Gastrocnemius medialis (tissue), 4 donors: ENCODE measurements around the gene CCND2. TPM values are rescaled to one million over a fixed set of nuclear protein-coding genes. Genes with fewer than 3 reads are reported as not detected.

Source experiments
- ATAC-seq, 2 donors: fragments of 150-250 bp; one replicate each; pipeline ENCODE4 v1.9.1; 2016
- DNase-seq, 2 donors: peaks; one replicate each; pipeline ENCODE4 v3.0.0-alpha.2; 2019
- H3K27ac ChIP-seq, 4 donors: fragments of 200-600 bp; sonication (generic); 1 replicate in 1 of 4; 2 replicates in 3 of 4; pipeline ENCODE4 v1.5.1; 2016 to 2018; ENCODE audit warnings: mild to moderate bottlenecking in 2 of 4, moderate library complexity in 1 of 4
- H3K27me3 ChIP-seq, 3 donors: fragments of 200-600 bp; sonication (generic) in 2 of 3; 1 replicate in 1 of 3; 2 replicates in 2 of 3; pipeline versions ENCODE4 v1.5.1 to v1.6.0; 2016 to 2019; ENCODE audit warnings: mild to moderate bottlenecking in 1 of 3, moderate library complexity in 1 of 3
- H3K36me3 ChIP-seq, 2 donors: fragments of 200-600 bp; sonication (generic) in 1 of 2; one replicate each; pipeline ENCODE4 v1.5.1; 2017 to 2018
- H3K4me1 ChIP-seq, 2 donors: fragments of 200-600 bp; sonication (generic) in 1 of 2; one replicate each; pipeline ENCODE4 v1.5.1; 2016 to 2017; ENCODE audit warnings: mild to moderate bottlenecking in 2 of 2
- H3K4me3 ChIP-seq, 4 donors: fragments of 200-600 bp; sonication (generic) in 3 of 4; 1 replicate in 1 of 4; 2 replicates in 3 of 4; pipeline ENCODE4 v1.5.1; 2016 to 2019; ENCODE audit warnings: mild to moderate bottlenecking in 2 of 4
- H3K9me3 ChIP-seq, 3 donors: fragments of 200-600 bp; sonication (generic) in 2 of 3; 1 replicate in 1 of 3; 2 replicates in 2 of 3; pipeline ENCODE4 v1.5.1; 2016 to 2019
- POLR2A ChIP-seq, 2 donors: fragments of 450-650 bp; IDR thresholded peaks; one replicate each; pipeline ENCODE4 v1.6.1; 2017; ENCODE audit warnings: antibody characterized with exemption in 2 of 2, mild to moderate bottlenecking in 2 of 2, moderate library complexity in 2 of 2
- in situ Hi-C, 4 donors: fragments of 200-750 bp; cut with MboI; loops; one replicate each; pipeline versions ENCODE4 v1.15.0 to v1.8.0; 2017; ENCODE audit warnings: low sequenced_read_pairs in 4 of 4
- intact Hi-C: fragments of 100-400 bp; cut with DNase I; formaldehyde crosslinking; loops from one replicate; pipeline ENCODE4 v1.15.1; 2023; ENCODE audit warnings: low total_unique reads
- total RNA-seq, 4 donors: library from RNA; depleted of rRNA; stranded (reverse); fragments of >200 nt; gene quantifications; one replicate each; pipeline versions ENCODE4 v1.1.0 to v1.2.3, GENCODE V29; 2016
- TF ChIP-seq, protein P1 (sequence below), 5 experiments: fragments of 450-650 bp in 3 of 5; fragments of 200-600 bp in 2 of 5; sonication (generic) in 2 of 5; IDR thresholded peaks in 4 of 5; conservative IDR thresholded peaks in 1 of 5; 1 replicate in 4 of 5; 2 replicates in 1 of 5; pipeline ENCODE4 v1.5.1; 2016 to 2019; ENCODE audit warnings: antibody characterized with exemption in 5 of 5, mild to moderate bottlenecking in 3 of 5, moderate library complexity in 3 of 5

Gene CCND2
- total RNA-seq, 4 donors from 2014 or later, result 2.7 to 5.6 (median 3.2) TPM

DNA sequence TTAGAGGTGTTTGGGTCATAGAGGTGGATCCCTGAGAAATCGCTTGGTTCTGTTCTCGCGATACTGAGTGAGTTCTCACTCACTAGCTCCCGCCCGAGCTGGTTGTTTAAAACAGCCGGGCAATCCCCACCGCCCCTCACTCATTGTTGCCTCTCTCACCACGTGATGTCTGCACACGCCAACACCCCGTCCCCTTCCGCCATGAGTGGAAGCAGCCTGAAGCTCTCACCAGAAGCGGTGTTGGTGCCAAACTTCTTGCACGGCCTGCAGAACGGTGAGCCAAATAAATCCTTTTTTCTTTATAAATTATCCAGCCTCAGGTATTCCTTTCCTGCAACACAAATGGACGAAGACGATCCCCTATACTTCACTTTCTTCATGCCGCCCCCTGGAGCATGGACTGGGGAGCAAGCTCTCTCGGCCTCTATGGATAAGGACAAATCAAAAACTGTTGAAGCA is 45.4 kb upstream of the CCND2 start:
- Histone ChIP-seq H3K36me3 (no peaks in the 10 kb centered on the region), H3K27me3 (peaks cover 0 to 5% (median 0%) of the 10 kb centered on the region in 3 donors), H3K27ac (no peak overlapping the region), H3K9me3 (no peaks in the 10 kb centered on the region), H3K4me3 (no peak overlapping the region), H3K4me1 (no peaks in the 10 kb centered on the region)
- intact Hi-C loops, result no loop called here
- TF ChIP-seq, protein P1, sequence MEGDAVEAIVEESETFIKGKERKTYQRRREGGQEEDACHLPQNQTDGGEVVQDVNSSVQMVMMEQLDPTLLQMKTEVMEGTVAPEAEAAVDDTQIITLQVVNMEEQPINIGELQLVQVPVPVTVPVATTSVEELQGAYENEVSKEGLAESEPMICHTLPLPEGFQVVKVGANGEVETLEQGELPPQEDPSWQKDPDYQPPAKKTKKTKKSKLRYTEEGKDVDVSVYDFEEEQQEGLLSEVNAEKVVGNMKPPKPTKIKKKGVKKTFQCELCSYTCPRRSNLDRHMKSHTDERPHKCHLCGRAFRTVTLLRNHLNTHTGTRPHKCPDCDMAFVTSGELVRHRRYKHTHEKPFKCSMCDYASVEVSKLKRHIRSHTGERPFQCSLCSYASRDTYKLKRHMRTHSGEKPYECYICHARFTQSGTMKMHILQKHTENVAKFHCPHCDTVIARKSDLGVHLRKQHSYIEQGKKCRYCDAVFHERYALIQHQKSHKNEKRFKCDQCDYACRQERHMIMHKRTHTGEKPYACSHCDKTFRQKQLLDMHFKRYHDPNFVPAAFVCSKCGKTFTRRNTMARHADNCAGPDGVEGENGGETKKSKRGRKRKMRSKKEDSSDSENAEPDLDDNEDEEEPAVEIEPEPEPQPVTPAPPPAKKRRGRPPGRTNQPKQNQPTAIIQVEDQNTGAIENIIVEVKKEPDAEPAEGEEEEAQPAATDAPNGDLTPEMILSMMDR (IDR thresholded peaks at IDR 0.05 in 4 of 5, conservative IDR thresholded peaks at IDR 0.05 in 1 of 5), result no peak
- ATAC-seq (no peak), DNase-seq (no peak)
- in situ Hi-C loops, result no loop called here

DNA sequence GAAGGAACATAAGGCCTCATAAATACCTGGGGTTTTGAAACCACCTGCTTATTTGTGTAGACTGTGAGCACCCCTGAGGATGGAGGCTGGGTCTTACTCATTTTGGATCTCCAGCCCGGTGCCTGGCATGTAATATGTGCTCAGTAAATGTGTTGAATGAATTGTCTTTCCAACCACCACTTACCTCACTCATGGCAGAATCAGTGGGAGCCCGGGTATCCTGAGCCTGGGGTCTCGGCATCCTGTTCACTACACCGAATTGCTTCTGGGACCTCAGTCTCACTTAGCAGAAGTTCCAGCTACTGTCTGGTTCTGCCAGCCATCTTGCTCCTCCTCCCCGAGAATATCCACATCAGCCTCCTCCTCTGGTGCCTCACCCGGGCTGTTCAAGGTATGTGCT is 43.0 kb upstream of the CCND2 start:
- TF ChIP-seq, protein P1 (IDR thresholded peaks at IDR 0.05 in 4 of 5, conservative IDR thresholded peaks at IDR 0.05 in 1 of 5), result no peak
- no peak for TF ChIP-seq POLR2A (IDR thresholded peaks at IDR 0.05)
- no peaks in the 10 kb centered on the region for H3K4me1 ChIP-seq
- in situ Hi-C loops, result no loop called here

DNA sequence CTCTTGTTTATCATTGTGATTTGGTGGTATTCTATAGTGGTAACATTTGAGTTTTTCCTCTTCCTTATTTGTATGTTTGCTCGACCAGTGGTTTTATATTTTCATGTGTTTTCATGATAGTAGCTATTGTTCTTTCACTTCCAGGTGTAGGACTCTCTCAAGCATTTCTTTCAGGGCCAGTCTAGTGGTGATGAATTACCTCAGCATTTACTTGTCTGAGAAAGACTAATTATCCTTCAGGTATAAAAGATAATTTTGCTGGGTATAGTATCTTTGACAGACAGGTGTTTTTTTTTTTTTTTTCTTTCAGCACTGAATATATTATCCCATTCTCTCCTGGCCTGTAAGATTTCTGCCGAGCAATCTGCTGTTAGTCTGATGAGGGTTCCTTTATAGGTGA is 35.0 kb upstream of the CCND2 start:
- intact Hi-C loops, result no loop called here
- Histone ChIP-seq H3K27ac (no peak overlapping the region), H3K4me3 (no peak overlapping the region), H3K4me1 (no peaks in the 10 kb centered on the region), H3K9me3 (no peaks in the 10 kb centered on the region), H3K36me3 (no peaks in the 10 kb centered on the region), H3K27me3 (peaks cover 0 to 2% (median 0%) of the 10 kb centered on the region in 3 donors)
- ATAC-seq (no peak), DNase-seq (no peak)
- TF ChIP-seq POLR2A (IDR thresholded peaks at IDR 0.05), result no peak
- TF ChIP-seq, protein P1 (IDR thresholded peaks at IDR 0.05 in 4 of 5, conservative IDR thresholded peaks at IDR 0.05 in 1 of 5), result no peak
- in situ Hi-C loops, result no loop called here

More for the DNA sequence above, 43.0 kb upstream of the CCND2 start:
- Histone ChIP-seq H3K27me3 (no peaks in the 10 kb centered on the region), H3K4me3 (no peak overlapping the region), H3K36me3 (no peaks in the 10 kb centered on the region), H3K9me3 (no peaks in the 10 kb centered on the region), H3K27ac (no peak overlapping the region)
- ATAC-seq (no peak), DNase-seq (no peak)
- intact Hi-C loops, result no loop called here

DNA sequence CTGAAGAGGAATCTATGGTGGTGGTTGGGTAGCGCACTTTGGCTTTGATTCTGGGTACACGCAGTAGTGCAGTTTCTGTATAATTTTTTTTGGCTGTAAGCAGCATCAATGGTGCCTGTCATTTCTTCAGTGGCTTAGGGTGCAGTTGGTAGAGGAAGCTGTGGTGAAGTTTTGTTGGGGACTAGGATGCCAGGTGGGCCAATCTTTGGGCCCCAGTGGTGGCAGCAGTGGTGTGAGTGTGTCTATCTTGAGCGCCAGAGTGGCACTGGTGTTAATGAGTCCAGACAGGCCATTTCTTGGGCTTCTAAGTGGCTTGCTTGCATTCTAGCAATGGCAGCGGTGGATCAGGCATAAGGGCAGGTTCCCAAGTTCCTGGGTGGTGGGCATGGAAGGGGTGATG is 33.8 kb upstream of the CCND2 start:
- H3K27ac ChIP-seq, result no peak overlapping the region
- H3K9me3 ChIP-seq, result no peaks in the 10 kb centered on the region
- H3K36me3 ChIP-seq, result no peaks in the 10 kb centered on the region
- DNase-seq (no peak), ATAC-seq (no peak)
- no peaks in the 10 kb centered on the region for H3K4me1 ChIP-seq
- TF ChIP-seq POLR2A (IDR thresholded peaks at IDR 0.05), result no peak
- TF ChIP-seq, protein P1 (IDR thresholded peaks at IDR 0.05 in 4 of 5, conservative IDR thresholded peaks at IDR 0.05 in 1 of 5), result no peak
- in situ Hi-C loops, result no loop called here
- peaks cover 0 to 4% (median 2%) of the 10 kb centered on the region in 3 donors for H3K27me3 ChIP-seq
- intact Hi-C loops, result no loop called here
- no peak overlapping the region for H3K4me3 ChIP-seq

DNA sequence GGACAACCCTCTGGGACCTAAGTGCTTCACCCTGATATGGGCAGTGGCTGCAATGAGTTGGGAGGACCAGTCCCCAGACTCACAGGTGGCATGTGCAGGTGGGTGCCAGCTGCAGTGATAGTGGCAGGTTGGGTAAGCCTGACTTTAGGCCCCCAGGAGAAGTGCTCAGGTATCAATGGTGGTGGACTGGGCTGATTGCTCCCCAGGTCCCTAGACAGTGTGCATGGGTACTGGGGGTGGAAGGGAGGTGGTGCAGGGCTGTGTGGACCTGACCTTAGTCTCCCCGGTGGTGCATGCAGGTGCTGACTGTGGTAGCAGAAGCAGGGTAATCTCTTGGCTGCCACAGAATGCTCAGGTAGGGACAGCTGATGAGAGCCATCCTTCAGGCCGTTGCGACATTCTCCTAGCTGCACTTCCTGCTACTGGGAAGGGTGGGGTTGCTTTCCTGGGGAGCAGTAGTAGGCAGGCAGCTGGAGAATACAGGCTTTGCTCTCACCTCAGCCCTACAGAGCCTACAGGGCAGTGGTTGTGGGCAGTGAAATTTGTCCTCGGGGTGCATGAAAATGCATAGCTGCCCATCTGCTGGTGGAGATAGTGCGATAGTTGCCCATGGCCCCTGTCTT is 33.3 kb upstream of the CCND2 start:
- ATAC-seq (no peak), DNase-seq (no peak)
- peaks cover 2 to 4% (median 4%) of the 10 kb centered on the region in 3 donors for H3K27me3 ChIP-seq
- H3K27ac ChIP-seq, result no peak overlapping the region
- no peak overlapping the region for H3K4me3 ChIP-seq
- TF ChIP-seq, protein P1 (IDR thresholded peaks at IDR 0.05 in 4 of 5, conservative IDR thresholded peaks at IDR 0.05 in 1 of 5), result no peak
- no peak for TF ChIP-seq POLR2A (IDR thresholded peaks at IDR 0.05)
- H3K9me3 ChIP-seq, result no peaks in the 10 kb centered on the region
- no peaks in the 10 kb centered on the region for H3K4me1 ChIP-seq
- H3K36me3 ChIP-seq, result no peaks in the 10 kb centered on the region
- intact Hi-C loops, result no loop called here
- in situ Hi-C loops, result no loop called here
